A549 treated with dexamethasone at 1 μM for 4 hours (cell line): ENCODE measurements around the gene SLC20A1. TPM values are rescaled to one million over a fixed set of nuclear protein-coding genes. Genes with fewer than 3 reads are reported as not detected.

Experiments
- total RNA-seq: library from RNA; stranded (reverse); fragments of 200-300 nt; extraction: Qiagen RNA extraction; gene quantifications from 5 replicates; pipeline ENCODE4 v1.2.3, GENCODE V29; 2022

Gene SLC20A1
- 149 to 180 TPM (median 171 TPM) in 5 replicates for total RNA-seq

DNA sequence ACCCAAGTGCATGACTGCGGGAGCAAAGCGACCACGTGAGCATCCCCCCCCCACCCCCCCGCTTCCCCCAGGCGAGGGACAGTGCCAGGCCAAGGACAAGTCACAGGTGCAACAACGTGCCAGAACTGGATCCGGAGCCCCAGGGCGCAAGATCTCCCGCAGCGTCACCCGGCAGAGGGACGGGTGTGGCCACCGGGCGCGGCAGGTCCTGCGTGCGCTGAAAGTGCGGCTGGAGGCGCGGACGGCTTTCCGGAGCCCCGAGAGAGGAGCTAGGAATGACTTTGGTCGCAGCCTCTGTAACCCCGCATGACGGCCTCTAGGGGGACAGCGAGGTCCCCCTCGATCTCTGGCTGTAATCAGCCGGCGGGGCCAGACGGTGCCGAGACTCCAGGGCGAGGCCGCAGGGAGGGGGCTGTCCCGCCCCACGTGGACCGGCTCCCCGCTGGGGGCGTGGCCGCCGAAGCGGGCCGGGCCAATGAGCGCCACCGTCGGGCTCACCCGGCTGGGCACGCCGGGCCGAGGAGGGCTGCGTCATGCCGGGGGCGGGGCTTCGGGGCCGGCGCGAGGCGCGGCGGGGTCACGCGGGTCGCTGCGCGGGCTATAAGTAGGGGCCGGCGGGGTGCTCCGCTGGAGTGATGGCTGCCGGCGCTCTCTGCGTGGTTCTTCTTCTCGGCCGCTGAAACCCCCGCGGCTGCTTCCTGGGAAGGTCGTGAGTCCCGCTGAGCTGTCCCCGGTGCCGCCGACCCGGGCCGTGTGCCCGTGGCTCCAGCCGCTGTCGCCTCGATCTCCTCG lies at the start of gene SLC20A1:
TSS of gene SLC20A1 (plus strand) at position 630 of the 792 bp plus-strand sequence. CDS start 890 bp downstream, outside the sequence.

Other genes starting within 250 kb of the SLC20A1 start
- 2.4 to 4.5 TPM (median 3.6 TPM) in 5 replicates for gene RGPD8, start 212.3 kb upstream of the SLC20A1 start, total RNA-seq
- 35.5 to 42.4 TPM (median 37.9 TPM) in 5 replicates for gene TTL, start 163.8 kb upstream of the SLC20A1 start, total RNA-seq
- 22.9 to 26.2 TPM (median 24.8 TPM) in 5 replicates for gene POLR1B, start 103.5 kb upstream of the SLC20A1 start, total RNA-seq
- gene CHCHD5, start 61.3 kb upstream of the SLC20A1 start, total RNA-seq: 54.7 to 81.4 TPM (median 56.8 TPM) in 5 replicates
- gene NT5DC4, start 75.1 kb downstream of the SLC20A1 start, total RNA-seq: 0.05 TPM in 1 of 5 replicates, not detected in the others
- 12.4 to 16.9 TPM (median 16.7 TPM) in 5 replicates for gene CKAP2L, start 118.7 kb downstream of the SLC20A1 start, total RNA-seq
- gene IL1A, start 138.6 kb downstream of the SLC20A1 start, total RNA-seq: 0.18 to 0.50 TPM (median 0.29 TPM) in 5 replicates
- gene IL1B, start 190.8 kb downstream of the SLC20A1 start, total RNA-seq: 0.11 to 0.27 TPM (median 0.16 TPM) in 4 of 5 replicates, not detected in the other